Panc1 (cell line): ENCODE data around the gene NTRK3. TPM values are rescaled to one million over a fixed set of nuclear protein-coding genes. Genes with fewer than 3 reads are reported as not detected.

Experiments used
- ATAC-seq: fragments of 200-7000 bp; cut with Tn5 transposase; 2 replicates; pipeline ENCODE4 v1.9.1; 2020; ENCODE audit warnings: mild to moderate bottlenecking, moderate library complexity
- BruUV-seq: library from RNA; stranded (reverse); fragments of 400-500 nt; replicated peaks from 2 replicates; lab custom pipeline; 2021; lab: Mats Ljungman, UMichigan
- CTCF ChIA-PET: fragments of 300-600 bp; sonication (Branson Sonifier 250); formaldehyde crosslinking; loops from one replicate; lab custom pipeline; 2022; ENCODE audit warnings: antibody characterized with exemption; lab: Charles Lee
- POLR2A ChIA-PET: fragments of 300-600 bp; sonication (Branson Sonifier 250); formaldehyde crosslinking; loops from one replicate; lab custom pipeline; 2022; ENCODE audit warnings: antibody characterized with exemption; lab: Charles Lee
- DNase-seq: peaks from one replicate; pipeline ENCODE4 v3.0.0-alpha.2; 2010; ENCODE audit warnings: low read depth, low spot score
- H3K27ac ChIP-seq: 2 replicates; pipeline ENCODE4 v1.5.1; 2011; ENCODE audit warnings: mild to moderate bottlenecking, low read length, inconsistent platforms
- H3K27me3 ChIP-seq: fragments of 200-500 bp; sonication (Bioruptor generic); 2 replicates; pipeline ENCODE4 v1.6.0; 2014; ENCODE audit warnings: low read length, inconsistent platforms; ENCODE audit not compliant: control insufficient read depth, insufficient read depth
- H3K36me3 ChIP-seq: fragments of 200-500 bp; sonication (Bioruptor generic); 2 replicates; pipeline ENCODE4 v1.5.1; 2014; ENCODE audit warnings: inconsistent platforms, mild to moderate bottlenecking, low read length, moderate library complexity; ENCODE audit not compliant: control insufficient read depth, insufficient read depth
- H3K4me1 ChIP-seq: 2 replicates; pipeline ENCODE4 v1.5.1; 2011; ENCODE audit warnings: inconsistent platforms, mild to moderate bottlenecking, low read length, moderate library complexity; ENCODE audit not compliant: control insufficient read depth, insufficient read depth
- H3K4me3 ChIP-seq, 2 experiments: 2 replicates each; pipeline ENCODE4 v1.5.1; 2011 to 2012; ENCODE audit warnings: low read depth in 2 of 2, low read length in 2 of 2, mild to moderate bottlenecking in 2 of 2, inconsistent platforms in 1 of 2, moderate library complexity in 1 of 2
- H3K9me3 ChIP-seq: fragments of 200-500 bp; sonication (Bioruptor generic); 2 replicates; pipeline ENCODE4 v1.5.1; 2014; ENCODE audit warnings: low read depth, mild to moderate bottlenecking, inconsistent platforms, low read length, moderate library complexity; ENCODE audit not compliant: control insufficient read depth, insufficient read depth
- POLR2AphosphoS5 ChIP-seq: IDR thresholded peaks from 2 replicates; pipeline ENCODE4 v1.6.1; 2012; ENCODE audit warnings: mild to moderate bottlenecking, low read depth, low read length, moderate library complexity
- SIN3A ChIP-seq: IDR thresholded peaks from 2 replicates; pipeline ENCODE4 v1.6.1; 2012; ENCODE audit warnings: low read depth, mild to moderate bottlenecking, low read length, moderate library complexity, borderline replicate concordance; ENCODE audit not compliant: insufficient read depth
- TCF7L2 ChIP-seq: IDR thresholded peaks from 2 replicates; pipeline ENCODE4 v1.6.1; 2011; ENCODE audit warnings: mild to moderate bottlenecking, low read depth, low read length, inconsistent platforms
- in situ Hi-C: cut with HindIII; loops from 2 replicates; pipeline ENCODE4 v1.10.0; 2016; ENCODE audit warnings: low sequenced_read_pairs, low pct_unique_long_range_greater_than_20kb
- intact Hi-C: fragments of 100-400 bp; cut with micrococcal nuclease; formaldehyde crosslinking; loops from one replicate; pipeline ENCODE4 v1.10.0; 2022; ENCODE audit not compliant: unreplicated experiment
- total RNA-seq: library from RNA; stranded (reverse); gene quantifications from one replicate; pipeline ENCODE4 v1.2.1, GENCODE V29; 2021; ENCODE audit not compliant: unreplicated experiment
- TF ChIP-seq, protein P1 (sequence below): fragments of 450-650 bp; IDR thresholded peaks from 2 replicates; pipeline ENCODE4 v1.5.1; 2017; ENCODE audit warnings: mild to moderate bottlenecking
- TF ChIP-seq, protein P2 (sequence below), 2 experiments: IDR thresholded peaks; 2 replicates each; pipeline ENCODE4 v1.6.1; 2011 to 2012; ENCODE audit warnings: low read depth in 2 of 2, control low read depth in 1 of 2, low read length in 1 of 2, mild to moderate bottlenecking in 1 of 2, moderate library complexity in 1 of 2; ENCODE audit not compliant: insufficient read depth in 1 of 2

Gene NTRK3
- total RNA-seq, 1 experiment from 2014 or later: not detected

DNA sequence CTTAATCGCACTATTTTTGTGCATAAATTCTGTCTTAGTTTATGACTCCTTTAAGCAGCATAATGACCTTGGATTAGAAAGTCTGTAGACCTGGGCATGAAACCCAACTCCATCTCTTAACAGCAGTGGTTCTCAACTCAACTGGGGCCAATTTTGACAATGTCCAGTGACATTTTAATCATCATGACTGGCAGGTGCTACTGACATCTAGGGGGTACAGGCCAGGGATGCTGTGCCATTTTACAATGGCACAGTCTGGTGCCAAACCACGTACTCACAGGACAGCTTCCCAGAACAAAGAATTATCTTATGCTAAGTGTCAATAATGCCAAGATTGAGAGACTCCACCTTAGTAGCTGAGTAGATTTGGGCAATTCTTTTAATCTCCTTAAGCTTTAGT, 405.0 kb downstream of the NTRK3 start:
- Histone ChIP-seq H3K9me3 (no peaks in the 10 kb centered on the region), H3K36me3 (no peaks in the 10 kb centered on the region), H3K27me3 (no peaks in the 10 kb centered on the region), H3K4me3 (no peak overlapping the region), H3K4me1 (no peaks in the 10 kb centered on the region), H3K27ac (no peak overlapping the region)
- DNase-seq (no peak), ATAC-seq (no peak)
- POLR2A ChIA-PET: no interaction called here
- no peak for TF ChIP-seq SIN3A
- TF ChIP-seq TCF7L2: no peak
- TF ChIP-seq, protein P1, sequence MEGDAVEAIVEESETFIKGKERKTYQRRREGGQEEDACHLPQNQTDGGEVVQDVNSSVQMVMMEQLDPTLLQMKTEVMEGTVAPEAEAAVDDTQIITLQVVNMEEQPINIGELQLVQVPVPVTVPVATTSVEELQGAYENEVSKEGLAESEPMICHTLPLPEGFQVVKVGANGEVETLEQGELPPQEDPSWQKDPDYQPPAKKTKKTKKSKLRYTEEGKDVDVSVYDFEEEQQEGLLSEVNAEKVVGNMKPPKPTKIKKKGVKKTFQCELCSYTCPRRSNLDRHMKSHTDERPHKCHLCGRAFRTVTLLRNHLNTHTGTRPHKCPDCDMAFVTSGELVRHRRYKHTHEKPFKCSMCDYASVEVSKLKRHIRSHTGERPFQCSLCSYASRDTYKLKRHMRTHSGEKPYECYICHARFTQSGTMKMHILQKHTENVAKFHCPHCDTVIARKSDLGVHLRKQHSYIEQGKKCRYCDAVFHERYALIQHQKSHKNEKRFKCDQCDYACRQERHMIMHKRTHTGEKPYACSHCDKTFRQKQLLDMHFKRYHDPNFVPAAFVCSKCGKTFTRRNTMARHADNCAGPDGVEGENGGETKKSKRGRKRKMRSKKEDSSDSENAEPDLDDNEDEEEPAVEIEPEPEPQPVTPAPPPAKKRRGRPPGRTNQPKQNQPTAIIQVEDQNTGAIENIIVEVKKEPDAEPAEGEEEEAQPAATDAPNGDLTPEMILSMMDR: no peak
- TF ChIP-seq, protein P2, sequence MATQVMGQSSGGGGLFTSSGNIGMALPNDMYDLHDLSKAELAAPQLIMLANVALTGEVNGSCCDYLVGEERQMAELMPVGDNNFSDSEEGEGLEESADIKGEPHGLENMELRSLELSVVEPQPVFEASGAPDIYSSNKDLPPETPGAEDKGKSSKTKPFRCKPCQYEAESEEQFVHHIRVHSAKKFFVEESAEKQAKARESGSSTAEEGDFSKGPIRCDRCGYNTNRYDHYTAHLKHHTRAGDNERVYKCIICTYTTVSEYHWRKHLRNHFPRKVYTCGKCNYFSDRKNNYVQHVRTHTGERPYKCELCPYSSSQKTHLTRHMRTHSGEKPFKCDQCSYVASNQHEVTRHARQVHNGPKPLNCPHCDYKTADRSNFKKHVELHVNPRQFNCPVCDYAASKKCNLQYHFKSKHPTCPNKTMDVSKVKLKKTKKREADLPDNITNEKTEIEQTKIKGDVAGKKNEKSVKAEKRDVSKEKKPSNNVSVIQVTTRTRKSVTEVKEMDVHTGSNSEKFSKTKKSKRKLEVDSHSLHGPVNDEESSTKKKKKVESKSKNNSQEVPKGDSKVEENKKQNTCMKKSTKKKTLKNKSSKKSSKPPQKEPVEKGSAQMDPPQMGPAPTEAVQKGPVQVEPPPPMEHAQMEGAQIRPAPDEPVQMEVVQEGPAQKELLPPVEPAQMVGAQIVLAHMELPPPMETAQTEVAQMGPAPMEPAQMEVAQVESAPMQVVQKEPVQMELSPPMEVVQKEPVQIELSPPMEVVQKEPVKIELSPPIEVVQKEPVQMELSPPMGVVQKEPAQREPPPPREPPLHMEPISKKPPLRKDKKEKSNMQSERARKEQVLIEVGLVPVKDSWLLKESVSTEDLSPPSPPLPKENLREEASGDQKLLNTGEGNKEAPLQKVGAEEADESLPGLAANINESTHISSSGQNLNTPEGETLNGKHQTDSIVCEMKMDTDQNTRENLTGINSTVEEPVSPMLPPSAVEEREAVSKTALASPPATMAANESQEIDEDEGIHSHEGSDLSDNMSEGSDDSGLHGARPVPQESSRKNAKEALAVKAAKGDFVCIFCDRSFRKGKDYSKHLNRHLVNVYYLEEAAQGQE (IDR thresholded peaks at IDR 0.05; ENCODE audit: insufficient read depth in 1 of 2, low read depth in 2 of 2, low read length in 1 of 2): no peak
- TF ChIP-seq POLR2AphosphoS5: no peak
- in situ Hi-C loops (no loop called here), intact Hi-C loops (no loop called here)
- no TSS peak for BruUV-seq
- CTCF ChIA-PET: no interaction called here

DNA sequence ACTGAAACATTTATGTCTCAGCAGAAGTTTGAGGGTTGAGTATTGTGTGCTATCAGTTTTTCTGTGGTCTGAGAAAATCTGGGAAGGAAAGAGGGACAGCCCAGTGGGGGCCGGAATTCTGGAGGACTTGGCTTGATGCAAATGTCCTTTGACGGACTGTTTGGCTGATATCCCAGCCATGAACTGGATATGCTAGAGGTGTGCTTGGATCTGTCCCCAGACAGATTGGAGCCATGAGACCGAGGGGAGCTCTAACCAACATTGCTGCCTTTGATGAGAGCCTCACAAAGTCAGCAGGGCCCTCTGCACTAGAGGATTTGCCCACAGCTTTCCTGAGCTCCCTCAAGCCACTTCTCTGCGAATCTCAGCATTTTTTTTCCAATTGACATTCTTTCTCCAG, 405.6 kb downstream of the NTRK3 start:
- CTCF ChIA-PET: no interaction called here
- in situ Hi-C loops: no loop called here
- no peak for ATAC-seq
- BruUV-seq: no TSS peak
- Histone ChIP-seq H3K4me3 (no peak overlapping the region), H3K36me3 (no peaks in the 10 kb centered on the region), H3K27me3 (no peaks in the 10 kb centered on the region), H3K4me1 (no peaks in the 10 kb centered on the region), H3K27ac (no peak overlapping the region), H3K9me3 (no peaks in the 10 kb centered on the region)
- DNase-seq: no peak
- no peak for TF ChIP-seq POLR2AphosphoS5
- TF ChIP-seq, protein P2 (IDR thresholded peaks at IDR 0.05; ENCODE audit: insufficient read depth in 1 of 2, low read depth in 2 of 2, low read length in 1 of 2): no peak
- no peak for TF ChIP-seq SIN3A
- no peak for TF ChIP-seq TCF7L2
- TF ChIP-seq, protein P1: no peak
- intact Hi-C loops: no loop called here
- POLR2A ChIA-PET: no interaction called here
